Measurements from ENCODE around the gene TECTA.
"Not testable (repeated sequence)": the region's sequence is repeated elsewhere in the genome, so short reads cannot be mapped to it uniquely, and the experiment has no call there.

TECTA gene

GRCh38 chr11:121226415-121227263, 125.6 kb downstream of the TECTA start:
- in situ Hi-C loops (cut with MboI; ENCODE audit: low sequenced_read_pairs), result no loop called here

- in situ Hi-C loops (cut with MboI; ENCODE audit: low sequenced_read_pairs), result no loop called here
Observed at GRCh38 chr11:121228851-121229250, 127.8 kb downstream of the TECTA start.

GRCh38 chr11:121229495-121230215, 128.6 kb downstream of the TECTA start:
- in situ Hi-C loops (cut with MboI; ENCODE audit: low sequenced_read_pairs), result no loop called here

- in situ Hi-C loops (cut with MboI; ENCODE audit: low sequenced_read_pairs), result no loop called here
Observed at GRCh38 chr11:121231576-121232278, 130.7 kb downstream of the TECTA start.

- in situ Hi-C loops (cut with MboI; ENCODE audit: low sequenced_read_pairs), result no loop called here
Observed at GRCh38 chr11:121235057-121235456, 134.0 kb downstream of the TECTA start.

- in situ Hi-C loops (cut with MboI; ENCODE audit: low sequenced_read_pairs), result no loop called here
Observed at GRCh38 chr11:121236115-121237001, 135.3 kb downstream of the TECTA start.

GRCh38 chr11:121237247-121237646, 136.2 kb downstream of the TECTA start:
- in situ Hi-C loops (cut with MboI; ENCODE audit: low sequenced_read_pairs), result not testable (repeated sequence)

GRCh38 chr11:121237686-121238658, 136.9 kb downstream of the TECTA start:
- in situ Hi-C loops (cut with MboI; ENCODE audit: low sequenced_read_pairs), result no loop called here

- in situ Hi-C loops (cut with MboI; ENCODE audit: low sequenced_read_pairs), result no loop called here
Observed at GRCh38 chr11:121238956-121239355, 137.9 kb downstream of the TECTA start.

GRCh38 chr11:121240001-121240400, 139.0 kb downstream of the TECTA start:
- in situ Hi-C loops (cut with MboI; ENCODE audit: low sequenced_read_pairs), result not testable (repeated sequence)

- in situ Hi-C loops (cut with MboI; ENCODE audit: low sequenced_read_pairs), result no loop called here
Observed at GRCh38 chr11:121240650-121241303, 139.7 kb downstream of the TECTA start.
